GM19452 (cell line): ENCODE data around the gene TPD52L2.

Experiments
- ATAC-seq: cut with Tn5 transposase; IDR thresholded peaks from one replicate; pipeline ENCODE4 v1.9.1; 2021; ENCODE audit not compliant: unreplicated experiment

TPD52L2 gene

DNA sequence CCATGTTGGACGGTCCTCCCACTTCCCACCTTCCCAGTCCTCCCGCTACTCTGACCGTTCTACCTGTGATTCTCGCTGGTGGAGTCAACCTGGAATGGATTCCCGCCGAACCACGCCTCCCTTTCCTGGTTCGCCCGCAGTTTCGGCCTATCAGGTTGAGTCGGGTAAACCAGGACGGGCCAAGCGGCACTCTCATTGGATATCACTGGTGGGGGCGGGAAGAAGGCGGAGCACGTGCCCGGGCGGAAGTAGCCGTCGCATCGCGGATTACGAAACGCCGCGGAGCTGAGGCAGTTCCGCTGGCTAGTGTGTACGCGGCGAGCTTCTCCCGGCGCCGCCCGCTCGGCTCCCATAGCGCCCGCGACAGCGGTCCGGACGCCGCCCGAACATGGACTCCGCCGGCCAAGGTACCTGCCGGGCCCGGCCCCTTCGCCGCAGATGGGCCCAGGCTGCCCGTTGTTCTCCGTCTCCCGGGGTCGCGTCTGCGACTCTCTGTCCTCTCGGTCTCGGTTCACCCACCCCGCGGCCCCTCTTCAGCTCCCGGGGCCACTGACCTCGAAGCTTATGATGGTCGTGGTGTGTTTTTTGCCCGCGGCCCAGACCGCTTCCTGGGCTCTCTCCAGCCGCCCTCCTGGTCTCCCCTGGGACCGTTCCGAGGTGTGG, at the start of gene TPD52L2:
TSS of gene TPD52L2 (plus strand) at position 293 of the 663 bp plus-strand sequence. CDS start at position 389, 96 bp downstream.
- ATAC-seq, result peak; percentile 67

DNA sequence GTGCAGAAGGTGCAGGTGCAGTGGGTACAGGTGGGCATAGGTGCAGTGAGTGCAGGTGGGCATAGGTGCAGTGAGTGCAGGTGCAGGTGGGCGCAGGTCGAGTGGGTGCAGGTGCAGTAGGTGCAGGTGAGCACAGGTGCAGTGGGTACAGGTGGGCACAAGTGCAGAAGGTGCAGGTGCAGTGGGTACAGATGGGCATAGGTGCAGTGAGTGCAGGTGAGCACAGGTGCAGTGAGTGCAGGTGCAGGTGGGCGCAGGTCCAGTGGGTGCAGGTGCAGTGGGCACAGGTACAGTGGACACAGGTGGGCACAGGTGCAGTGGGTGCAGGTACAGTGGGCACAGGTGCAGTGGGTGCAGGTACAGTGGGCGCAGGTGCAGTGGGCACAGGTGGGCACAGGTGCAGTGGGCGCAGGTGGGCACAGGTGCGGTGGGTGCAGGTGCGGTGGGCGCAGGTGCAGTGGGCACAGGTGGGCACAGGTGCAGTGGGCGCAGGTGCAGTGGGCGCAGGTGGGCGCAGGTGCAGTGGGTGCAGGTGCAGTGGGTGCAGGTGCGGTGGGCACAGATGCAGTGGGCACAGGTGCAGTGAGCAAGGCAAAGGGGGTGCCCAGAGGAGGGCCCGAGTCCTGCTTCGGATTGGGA, 49.3 kb upstream of the TPD52L2 start:
- no peak for ATAC-seq

DNA sequence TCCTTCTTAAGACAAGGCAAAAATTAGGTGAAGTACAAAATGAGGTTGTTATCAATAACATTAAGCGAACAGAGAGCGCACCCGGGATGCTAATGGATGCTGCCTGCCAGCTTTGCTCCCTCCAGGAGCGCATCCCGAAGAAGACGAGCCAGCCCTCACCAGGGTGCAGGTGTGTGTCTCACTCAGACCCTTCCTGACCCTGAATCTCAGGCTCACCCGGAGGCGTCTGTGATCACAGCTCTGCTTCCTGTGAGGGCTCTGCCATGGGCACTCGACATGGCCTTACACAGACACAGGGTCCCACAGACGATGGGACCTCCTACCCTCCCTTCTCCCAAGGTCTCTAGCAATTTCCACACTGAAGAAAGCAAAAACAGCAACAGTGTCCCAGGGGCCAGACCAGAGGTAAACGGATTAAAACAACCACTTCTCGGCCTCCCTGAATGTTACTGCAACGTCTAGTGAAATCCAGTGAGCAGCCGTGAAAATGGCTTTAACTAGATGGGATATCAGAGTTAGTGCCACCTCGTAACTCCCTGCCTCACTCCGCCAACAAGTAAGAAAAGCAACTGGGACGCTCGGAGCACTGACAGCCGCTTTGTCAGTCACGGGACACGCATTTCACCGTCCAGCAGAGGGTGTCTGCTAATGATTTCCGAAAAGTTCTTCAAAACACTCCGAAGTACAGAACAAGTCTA, 45.7 kb upstream of the TPD52L2 start:
- no peak for ATAC-seq

DNA sequence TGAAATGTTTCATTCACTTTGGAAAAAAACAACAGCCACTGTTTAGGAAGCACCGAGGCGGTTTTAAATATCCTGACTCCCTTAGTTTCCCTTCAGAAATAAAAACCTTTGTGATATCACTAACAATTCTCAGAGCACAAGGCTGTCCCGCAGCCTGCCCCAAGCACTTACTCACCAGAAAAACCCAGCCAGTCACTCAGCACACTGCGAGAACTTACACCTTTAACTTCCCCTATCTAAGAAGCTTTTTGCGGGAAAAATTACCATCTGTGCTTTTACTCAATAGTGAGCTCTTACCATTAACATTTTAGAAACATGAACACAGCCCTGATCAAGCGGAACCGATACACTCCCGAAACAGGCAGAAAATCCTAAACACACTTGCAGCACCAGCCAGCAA, 43.3 kb upstream of the TPD52L2 start:
- ATAC-seq, result no peak

DNA sequence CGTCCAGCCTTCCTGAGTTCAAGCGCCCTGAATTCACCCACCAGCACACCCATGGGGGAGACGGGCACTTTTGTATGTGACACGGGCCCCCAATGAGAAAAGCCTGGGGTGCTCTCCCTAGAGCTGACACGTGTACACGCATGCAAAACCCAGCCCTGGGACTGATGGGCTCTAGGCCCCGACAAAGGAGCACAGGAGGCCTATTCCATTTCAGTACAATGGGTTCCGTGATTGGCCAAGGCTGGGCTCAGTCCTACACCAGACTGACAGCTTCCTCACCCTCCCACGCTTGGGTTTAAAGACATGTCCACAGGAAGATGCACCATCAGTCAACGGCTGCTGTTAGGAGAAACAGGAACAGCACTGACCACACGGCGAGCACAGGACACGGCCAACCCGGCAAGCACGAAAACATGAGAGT, 42.8 kb upstream of the TPD52L2 start:
- no peak for ATAC-seq

DNA sequence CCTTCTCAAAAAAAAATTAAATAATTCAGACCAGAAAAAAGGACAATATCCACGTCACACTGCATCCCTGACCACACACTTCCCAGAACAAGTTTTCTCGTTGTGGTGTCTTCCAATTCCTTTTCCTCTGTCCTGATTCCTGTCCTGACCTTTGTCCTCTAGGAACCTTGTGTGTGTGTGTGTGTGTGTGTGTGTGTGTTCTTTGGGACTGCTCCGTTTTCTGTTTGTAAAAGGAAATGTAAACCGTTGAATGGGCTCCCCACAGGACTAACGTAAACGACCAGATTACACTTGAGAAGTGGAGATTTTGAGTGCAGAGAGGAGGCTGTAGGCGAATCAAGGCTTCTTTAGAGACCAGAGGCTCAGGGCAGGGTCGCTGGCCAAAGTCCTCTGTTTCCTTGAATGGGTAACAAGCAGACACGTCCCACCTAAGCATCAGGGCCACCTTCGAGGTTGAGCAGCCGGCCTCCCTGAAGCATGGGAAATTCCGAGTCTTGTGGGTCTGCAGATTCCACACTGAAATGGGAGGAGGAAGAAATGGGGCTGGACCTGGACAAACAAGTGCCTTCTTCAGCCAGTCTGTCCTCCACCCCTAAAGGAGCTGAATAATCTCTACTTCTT, 41.3 kb upstream of the TPD52L2 start:
- ATAC-seq, result no peak

DNA sequence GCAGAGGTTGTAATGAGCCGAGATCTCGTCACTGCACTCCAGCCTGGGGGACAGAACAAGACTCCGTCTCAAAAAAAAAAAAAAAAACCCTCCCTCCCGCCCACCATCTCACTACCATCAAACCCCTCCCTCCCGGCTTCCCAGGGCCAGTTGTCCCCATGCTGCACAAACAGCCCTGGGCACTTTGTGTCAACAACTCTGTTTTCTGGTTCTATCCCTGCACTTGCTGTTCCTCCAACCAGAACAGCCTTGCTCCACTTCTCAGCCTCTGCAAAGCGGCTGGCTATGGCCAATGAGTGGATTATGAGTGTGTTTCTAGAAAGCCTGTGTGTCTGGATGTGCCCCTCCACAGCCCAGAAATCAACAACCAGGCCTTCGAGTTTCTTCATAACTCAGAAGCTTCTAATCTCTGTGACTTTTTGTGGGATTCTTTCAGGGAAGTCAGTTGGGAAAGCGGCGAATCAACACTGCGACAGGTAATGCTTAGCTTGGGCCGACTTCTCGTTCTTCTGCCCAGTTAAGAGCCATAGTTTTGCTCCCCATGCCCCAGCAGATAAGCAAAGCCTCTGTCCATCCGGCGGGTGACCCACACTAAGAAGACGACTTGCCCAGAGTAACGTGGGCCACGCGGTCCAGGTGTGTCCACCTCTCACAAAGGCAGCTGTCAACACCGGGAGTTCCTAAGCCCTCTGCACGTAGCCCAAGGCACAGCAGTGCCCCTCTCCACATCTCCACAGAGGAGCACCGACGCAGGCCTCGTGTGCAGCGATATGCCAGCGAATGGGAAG, 39.5 kb upstream of the TPD52L2 start:
- ATAC-seq, result no peak

DNA sequence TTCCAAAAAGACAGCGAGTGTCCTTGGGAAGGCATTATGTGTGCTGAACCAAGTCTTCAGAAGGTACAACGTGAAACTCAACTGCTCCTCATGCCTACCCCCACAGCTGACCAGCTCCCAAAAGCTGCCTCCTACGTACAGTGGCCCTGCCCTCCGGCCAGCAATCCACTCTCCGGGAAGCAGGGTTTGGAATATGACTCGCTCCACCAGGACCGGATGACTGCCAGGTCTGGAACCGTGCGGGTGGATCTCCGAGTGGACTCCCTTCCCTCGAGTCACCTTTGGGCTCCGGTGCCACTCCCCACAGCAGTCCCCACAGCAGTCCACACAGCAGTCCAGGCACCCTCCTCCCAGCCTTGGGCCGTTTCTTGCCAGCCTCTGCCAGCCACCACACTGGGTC, 38.3 kb upstream of the TPD52L2 start:
- no peak for ATAC-seq

DNA sequence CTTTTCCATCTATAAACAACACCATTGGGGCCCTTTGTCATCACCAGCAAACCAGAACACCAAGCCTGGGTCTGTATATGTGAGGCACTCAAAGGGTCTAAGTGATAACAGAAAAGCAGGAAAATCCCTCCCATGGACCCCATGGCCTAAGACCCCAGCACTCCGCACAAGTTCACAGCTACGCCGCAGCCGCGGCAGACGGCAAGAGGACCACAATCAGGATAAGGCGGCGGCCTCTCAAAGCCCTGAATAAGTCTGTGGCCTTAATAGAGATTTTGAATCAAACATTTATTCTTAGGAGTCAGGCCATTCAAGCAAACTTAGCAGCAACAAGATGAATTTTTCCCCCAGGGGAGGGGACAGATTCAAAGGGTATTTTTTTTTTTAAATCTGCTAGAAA, 36.9 kb upstream of the TPD52L2 start:
- ATAC-seq, result no peak

DNA sequence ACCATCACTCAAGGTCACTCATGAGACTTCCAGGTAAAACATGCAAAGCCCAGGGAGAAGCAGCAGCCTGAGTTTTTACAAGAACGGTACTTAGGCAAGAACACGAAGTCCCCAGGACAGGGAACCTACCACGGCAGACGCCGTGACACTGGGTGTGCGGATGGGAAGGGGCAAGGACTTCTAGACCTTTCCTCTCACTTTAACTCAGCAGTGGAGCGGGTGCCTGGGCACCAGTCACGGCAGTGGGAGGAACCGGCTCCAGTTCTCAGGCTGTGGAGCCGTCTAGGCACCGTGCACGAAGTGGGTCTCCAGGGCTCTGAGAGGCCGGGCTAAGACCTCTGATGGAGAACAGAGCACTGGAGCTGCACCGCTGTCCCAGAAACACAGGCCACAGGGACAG, 36.5 kb upstream of the TPD52L2 start:
- no peak for ATAC-seq

DNA sequence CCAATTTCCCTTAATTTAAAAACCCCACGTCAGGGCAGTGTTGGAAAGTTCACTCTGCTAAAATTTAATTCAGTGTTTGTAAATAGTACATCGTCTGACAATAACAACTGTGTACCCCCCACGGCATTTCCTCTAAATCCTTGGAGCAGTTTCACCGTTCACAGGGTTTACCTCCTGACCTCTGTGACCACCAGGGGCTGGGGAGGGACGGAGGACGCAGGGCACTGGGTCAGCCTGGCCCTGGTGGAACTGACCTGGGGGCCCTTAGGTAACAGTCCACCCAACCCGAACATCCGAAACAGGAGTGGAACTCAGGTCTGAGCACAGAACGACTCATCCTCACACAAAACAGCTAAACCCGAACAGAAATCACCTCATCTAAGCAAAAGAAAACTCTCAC, 36.1 kb upstream of the TPD52L2 start:
- ATAC-seq, result no peak

DNA sequence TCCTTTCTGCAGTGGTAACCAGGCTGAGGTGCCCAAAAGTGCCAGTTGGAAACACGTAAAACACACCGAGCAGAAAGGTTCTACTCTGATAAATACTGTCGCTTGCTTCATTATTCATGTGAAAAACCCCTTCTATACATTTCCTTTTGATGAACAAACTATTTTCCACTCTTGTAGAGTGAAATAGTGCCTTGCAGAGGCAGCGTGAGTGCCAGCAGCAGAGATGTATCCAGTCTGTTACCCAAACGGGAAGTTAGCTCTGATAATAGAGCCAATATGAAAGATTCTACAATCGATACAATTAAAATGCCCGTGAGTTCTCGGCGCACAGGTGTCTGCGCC, 35.5 kb upstream of the TPD52L2 start:
- no peak for ATAC-seq

DNA sequence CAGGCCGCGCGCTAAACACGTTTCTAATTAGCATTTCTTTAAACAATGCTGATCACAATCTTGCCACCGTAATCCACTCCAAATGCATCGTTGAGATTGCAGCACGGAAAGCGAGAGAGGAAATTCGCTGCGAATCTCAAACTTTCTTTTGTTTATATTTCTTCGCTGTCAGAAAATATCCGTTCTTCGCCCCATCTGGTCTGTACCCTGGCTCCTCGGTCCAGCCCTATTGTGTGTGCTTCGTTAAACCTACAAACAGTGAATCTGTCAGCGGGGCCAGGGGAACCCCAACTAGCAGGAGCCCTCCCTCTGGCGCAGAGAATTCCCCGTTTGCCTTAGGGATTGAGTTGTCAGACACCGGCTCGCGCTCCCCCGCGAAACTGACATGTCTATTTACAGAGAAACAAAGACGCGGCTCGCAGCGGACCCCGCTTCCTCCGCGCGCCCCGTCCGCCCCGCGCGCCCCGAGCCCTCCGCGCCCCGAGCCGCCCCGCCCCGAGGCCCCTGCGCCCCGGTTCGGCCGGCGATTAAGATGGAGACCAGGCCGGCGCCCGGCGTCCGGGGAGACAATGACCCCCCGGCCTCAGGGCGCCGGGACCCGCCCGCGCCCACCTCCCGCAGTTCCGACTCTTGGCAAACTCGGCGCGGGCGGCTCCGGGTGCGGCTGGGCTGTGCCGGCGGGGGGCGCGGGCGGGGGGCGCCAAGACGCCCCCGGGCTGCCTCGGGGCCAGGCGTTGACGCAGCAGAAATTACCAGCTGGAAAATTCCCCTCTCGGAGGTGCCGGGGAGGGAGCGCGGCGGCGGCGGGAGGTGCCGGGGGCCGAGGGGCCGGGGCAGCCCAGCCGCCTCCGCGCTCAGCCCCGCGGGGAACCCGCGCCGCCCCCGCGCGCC, 34.9 kb upstream of the TPD52L2 start:
- no peak for ATAC-seq

DNA sequence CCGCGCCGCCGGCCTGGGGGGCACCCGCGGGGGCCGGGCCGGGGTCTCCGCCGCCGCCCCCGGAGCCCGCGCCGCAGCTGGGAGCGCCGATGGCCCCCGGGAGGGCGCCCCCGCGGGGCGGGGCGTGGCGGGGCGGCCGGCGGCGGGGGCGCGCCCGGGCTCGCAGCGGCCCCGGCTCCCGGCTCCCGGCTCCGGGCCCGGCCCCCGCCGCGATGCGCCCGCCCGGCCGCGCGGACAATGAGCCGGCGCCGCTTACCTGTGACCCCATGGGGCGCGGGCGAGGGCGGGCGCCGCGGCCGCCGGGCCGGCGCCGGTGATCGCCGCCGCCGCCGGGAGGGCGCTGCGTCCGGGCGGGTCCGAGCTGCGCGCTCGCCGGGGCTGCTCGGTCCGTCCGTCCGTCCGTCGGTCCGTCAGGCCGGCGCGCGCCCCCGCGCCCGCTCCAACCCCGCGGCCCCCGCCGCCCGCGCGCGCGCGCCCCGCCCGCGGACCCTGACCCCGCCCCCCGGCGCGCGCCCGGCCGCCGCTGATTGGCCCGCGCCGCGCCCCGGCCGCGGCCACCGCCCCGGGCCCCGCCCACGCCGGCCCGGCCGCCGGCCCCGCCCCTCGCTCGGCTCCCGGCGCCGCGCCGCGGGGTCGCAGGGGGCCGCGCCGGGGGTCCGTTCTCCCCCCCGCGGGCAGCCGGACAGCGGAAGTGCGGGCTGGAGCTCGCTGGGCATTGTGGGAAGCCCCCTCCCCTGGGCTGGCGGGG, 34.1 kb upstream of the TPD52L2 start, which contains the start of gene ZBTB46:
TSS of gene ZBTB46 (minus strand) at position 424 of the 748 bp plus-strand sequence. CDS start 40,507 bp downstream, outside the sequence.
- no peak for ATAC-seq

DNA sequence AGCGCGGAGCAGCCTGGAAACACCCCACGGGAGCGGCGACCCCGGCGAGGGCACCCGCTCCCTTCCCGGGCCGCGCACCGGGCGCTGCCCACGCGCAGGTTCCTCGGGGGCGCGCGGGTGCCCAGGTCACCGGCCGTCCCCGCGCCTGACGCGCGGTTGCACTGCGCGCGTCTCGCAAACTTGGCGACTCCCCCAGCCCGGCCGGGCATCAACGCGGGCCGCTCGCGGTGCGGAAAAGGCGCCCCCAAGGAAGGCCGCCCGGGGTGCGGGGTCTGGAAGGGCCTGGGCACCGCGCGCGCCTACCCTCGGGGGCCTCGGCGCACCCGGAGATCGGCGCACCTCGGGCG, 33.5 kb upstream of the TPD52L2 start:
- ATAC-seq, result no peak

DNA sequence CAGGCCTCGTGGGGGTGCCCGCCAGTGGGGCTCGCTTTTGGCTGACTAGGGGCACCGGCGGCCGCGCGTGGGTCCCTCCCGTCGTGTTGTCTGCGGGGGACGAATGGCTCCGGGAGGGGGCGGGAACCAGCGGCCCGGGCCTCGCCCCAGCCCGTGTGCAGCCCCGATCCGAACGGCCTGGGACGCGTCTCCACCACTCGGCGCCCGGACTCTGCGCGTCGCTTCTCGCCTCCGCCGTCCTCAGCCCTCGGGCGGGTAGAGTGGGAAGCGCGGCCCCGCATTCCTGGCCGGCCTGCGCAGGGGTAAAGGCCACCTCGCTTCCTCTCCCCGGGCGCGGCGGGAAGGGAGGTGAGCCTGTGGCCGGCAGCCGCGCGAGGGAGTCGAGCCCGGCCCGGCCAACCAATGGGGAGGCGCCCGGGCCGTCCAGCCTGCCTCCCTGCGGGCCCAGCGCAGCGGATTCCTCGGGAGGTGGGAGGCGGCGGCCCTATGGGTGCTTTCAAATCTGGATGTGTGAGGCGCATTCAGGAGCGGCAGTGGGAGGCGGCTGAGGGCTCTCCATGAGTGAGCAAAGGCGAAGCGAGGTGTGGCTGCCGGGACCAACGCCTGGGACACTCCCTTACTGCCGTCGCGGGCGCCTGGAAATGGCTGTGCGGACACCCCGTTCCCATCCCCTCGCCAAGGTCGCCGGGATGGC, 32.9 kb upstream of the TPD52L2 start:
- ATAC-seq, result no peak

DNA sequence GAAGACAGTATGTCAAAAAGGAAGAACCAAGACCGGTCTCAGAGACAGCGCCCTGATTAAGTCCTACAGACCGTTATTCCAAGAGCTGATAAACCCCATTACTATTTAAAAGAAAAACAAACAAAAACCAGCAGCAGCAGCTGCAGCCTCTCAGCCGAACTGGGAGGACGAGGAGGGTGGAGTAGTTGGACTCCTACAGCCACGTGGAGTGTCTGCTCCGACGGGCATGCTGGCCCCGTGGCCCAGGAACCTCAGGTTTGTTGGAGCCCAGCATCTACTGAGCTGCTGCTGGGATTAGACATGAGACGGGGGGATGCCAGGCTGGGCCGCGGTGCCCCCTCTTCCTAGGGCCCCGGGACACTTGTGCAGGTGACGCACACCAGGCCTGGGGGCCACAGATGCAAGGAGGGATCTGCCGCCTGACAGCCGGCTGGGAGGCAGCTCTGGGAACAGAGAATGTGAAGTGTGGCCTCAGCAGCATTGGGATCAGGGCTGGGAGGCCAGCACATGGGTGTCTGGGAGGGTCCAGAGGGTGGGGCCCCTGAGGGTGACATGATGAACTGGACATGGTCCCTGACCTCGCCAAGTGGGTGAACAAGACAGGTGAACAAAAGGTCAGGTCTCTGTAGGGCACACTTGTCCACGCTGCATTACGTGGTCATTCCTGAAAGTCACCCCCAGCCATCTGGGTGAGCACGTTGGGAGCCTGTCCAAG, 31.1 kb upstream of the TPD52L2 start:
- no peak for ATAC-seq

DNA sequence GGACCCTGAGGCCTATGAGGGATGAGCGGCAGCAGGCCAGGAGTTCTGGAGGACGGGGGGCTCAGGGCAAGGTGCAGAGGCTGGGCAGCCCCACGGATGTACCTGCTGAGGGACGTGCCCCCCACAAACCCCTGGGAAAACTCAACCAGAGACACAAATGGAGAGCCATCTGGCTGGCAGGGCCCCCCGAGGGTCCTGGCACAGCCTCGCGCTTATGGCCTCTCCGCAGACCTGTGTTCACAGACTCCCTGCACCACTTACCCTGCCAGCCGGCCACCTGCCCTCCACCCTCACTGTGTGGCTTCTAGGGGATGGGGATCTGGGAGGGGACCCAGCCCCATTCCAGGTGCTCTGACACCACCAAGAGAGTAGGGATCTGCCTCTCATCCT, 30.6 kb upstream of the TPD52L2 start:
- ATAC-seq, result no peak
